ENCODE measurements around the gene SLIT3. TPM values are rescaled to one million over a fixed set of nuclear protein-coding genes. Genes with fewer than 3 reads are reported as not detected.

The SLIT3 gene
- total RNA-seq, 4 donors from 2014 or later = 0.72 to 37.4 (median 5.3) TPM

DNA sequence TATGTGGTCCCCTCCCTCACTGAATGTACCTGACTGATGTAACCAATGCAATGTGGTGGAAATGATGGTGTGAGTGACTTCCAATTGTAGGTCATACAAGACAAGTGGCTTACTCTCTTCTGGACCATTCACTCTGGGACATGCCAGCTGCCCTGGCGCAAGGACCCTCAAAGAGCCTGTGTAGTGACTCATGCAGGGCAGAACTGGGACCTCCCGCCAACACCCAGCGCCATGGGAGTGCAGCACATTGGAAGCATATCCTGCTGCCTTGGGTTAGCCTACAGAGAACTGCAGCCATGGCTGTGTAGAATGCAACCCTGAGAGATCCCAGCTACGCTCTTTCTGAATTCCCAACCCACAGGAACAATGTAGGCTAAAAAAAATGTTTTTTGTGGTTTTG lies 631.8 kb downstream of the SLIT3 start:
- intact Hi-C loops (cut with DNase I) = no loop called here
- Histone ChIP-seq H3K27ac (no peak overlapping the region), H3K4me1 (no peaks in the 10 kb centered on the region), H3K36me3 (peaks cover 0 to 34% (median 0%) of the 10 kb centered on the region in 3 donors), H3K4me3 (no peak overlapping the region), H3K27me3 (no peaks in the 10 kb centered on the region), H3K9me3 (no peaks in the 10 kb centered on the region)
- TF ChIP-seq, protein P1, sequence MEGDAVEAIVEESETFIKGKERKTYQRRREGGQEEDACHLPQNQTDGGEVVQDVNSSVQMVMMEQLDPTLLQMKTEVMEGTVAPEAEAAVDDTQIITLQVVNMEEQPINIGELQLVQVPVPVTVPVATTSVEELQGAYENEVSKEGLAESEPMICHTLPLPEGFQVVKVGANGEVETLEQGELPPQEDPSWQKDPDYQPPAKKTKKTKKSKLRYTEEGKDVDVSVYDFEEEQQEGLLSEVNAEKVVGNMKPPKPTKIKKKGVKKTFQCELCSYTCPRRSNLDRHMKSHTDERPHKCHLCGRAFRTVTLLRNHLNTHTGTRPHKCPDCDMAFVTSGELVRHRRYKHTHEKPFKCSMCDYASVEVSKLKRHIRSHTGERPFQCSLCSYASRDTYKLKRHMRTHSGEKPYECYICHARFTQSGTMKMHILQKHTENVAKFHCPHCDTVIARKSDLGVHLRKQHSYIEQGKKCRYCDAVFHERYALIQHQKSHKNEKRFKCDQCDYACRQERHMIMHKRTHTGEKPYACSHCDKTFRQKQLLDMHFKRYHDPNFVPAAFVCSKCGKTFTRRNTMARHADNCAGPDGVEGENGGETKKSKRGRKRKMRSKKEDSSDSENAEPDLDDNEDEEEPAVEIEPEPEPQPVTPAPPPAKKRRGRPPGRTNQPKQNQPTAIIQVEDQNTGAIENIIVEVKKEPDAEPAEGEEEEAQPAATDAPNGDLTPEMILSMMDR (IDR thresholded peaks at IDR 0.05) = no peak
- TF ChIP-seq POLR2A (IDR thresholded peaks at IDR 0.05) = no peak
- no peak for DNase-seq
- 87 to 88% methylated on average over 3 to 4 of the region's 4 CpGs for WGBS, 2 donors

DNA sequence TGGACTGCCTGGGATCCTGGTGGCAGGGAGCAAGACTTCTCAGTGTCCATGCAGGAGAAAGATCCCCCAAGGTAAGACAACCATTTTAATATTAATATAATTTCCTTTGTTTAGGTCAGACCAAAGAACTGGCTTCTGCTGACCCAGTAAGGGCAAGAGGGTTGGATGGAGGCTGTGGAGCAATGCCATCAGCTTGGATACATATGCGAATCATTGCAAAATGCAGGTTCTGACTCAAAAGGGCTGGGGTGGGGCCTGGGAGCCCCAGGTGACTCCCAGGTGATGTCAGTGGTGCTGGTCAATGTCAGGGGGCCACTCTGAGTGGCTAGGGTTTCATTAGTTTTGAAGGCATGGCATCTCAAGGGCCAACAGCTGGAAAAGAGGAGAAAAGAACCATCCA lies 632.9 kb downstream of the SLIT3 start:
- no peak overlapping the region for H3K4me3 ChIP-seq
- peaks cover 0 to 34% (median 0%) of the 10 kb centered on the region in 3 donors for H3K36me3 ChIP-seq
- no peaks in the 10 kb centered on the region for H3K27me3 ChIP-seq
- intact Hi-C loops (cut with DNase I) = no loop called here
- no peak for DNase-seq
- WGBS, 2 donors = 90 to 100% methylated on average over 1 of the region's 1 CpG
- H3K4me1 ChIP-seq = no peaks in the 10 kb centered on the region
- TF ChIP-seq POLR2A (IDR thresholded peaks at IDR 0.05) = no peak
- TF ChIP-seq, protein P1 (IDR thresholded peaks at IDR 0.05) = no peak
- H3K27ac ChIP-seq = no peak overlapping the region
- H3K9me3 ChIP-seq = no peaks in the 10 kb centered on the region

DNA sequence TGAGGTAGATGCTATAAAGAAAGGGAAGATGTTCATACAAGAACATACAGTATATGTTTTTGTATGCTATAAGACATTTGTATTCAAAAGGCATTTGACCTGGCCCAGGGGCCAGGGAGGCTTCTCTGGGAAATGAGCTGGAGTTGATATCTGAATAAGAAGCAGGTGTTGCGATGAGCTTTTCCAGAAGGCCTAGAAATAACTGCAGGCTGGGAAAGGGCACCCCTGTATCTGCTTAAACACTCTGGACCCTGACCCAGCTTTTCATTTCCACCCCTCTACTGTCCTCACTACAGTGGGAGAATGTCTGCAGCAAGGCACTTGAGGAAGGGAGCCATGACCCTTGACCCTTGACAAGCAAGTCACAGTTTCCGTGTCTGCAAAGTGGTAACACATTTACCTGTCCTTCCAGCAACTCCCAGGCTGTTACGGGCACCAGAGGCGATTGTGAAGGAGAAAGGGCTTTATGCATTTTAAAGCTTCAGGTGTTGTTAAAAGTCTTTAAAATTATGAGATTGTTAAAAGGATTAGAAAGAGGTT lies 633.6 kb downstream of the SLIT3 start:
- H3K4me1 ChIP-seq = no peaks in the 10 kb centered on the region
- no peaks in the 10 kb centered on the region for H3K9me3 ChIP-seq
- H3K27ac ChIP-seq = no peak overlapping the region
- DNase-seq = no peak
- H3K4me3 ChIP-seq = no peak overlapping the region
- 85 to 90% methylated on average over 3 to 4 of the region's 4 CpGs for whole genome bisulfite sequencing, 2 donors
- TF ChIP-seq POLR2A (IDR thresholded peaks at IDR 0.05) = no peak
- TF ChIP-seq, protein P1 (IDR thresholded peaks at IDR 0.05) = no peak
- no peaks in the 10 kb centered on the region for H3K27me3 ChIP-seq
- peaks cover 0 to 34% (median 0%) of the 10 kb centered on the region in 3 donors for H3K36me3 ChIP-seq
- intact Hi-C loops (cut with DNase I) = no loop called here

DNA sequence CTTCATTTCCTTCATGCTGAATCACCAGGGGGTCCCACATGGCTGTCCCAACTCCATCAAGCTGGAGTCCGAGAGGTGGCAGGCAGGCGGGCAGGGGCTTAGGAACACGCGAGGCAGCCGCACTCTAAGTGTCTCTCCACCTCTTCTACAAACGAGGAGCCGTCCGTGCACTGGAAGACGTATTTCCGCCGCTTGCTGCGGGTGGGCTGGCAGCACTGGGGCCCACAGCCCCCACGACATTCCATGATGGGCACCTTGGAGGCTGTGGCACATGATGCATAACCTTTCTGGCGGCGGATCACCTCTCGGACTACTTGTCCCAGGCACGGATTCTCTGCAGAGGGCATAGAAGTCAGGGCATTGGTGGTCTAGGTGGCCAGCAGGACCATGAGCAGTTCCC lies 634.6 kb downstream of the SLIT3 start:
- no peaks in the 10 kb centered on the region for H3K27me3 ChIP-seq
- H3K9me3 ChIP-seq = no peaks in the 10 kb centered on the region
- TF ChIP-seq POLR2A (IDR thresholded peaks at IDR 0.05) = no peak
- TF ChIP-seq, protein P1 (IDR thresholded peaks at IDR 0.05) = no peak
- H3K4me3 ChIP-seq = no peak overlapping the region
- H3K27ac ChIP-seq = no peak overlapping the region
- WGBS, 2 donors = 89 to 93% methylated on average over 12 to 15 of the region's 17 CpGs
- no peaks in the 10 kb centered on the region for H3K4me1 ChIP-seq
- peaks cover 0 to 34% (median 0%) of the 10 kb centered on the region in 3 donors for H3K36me3 ChIP-seq
- no peak for DNase-seq
- intact Hi-C loops (cut with DNase I) = no loop called here

DNA sequence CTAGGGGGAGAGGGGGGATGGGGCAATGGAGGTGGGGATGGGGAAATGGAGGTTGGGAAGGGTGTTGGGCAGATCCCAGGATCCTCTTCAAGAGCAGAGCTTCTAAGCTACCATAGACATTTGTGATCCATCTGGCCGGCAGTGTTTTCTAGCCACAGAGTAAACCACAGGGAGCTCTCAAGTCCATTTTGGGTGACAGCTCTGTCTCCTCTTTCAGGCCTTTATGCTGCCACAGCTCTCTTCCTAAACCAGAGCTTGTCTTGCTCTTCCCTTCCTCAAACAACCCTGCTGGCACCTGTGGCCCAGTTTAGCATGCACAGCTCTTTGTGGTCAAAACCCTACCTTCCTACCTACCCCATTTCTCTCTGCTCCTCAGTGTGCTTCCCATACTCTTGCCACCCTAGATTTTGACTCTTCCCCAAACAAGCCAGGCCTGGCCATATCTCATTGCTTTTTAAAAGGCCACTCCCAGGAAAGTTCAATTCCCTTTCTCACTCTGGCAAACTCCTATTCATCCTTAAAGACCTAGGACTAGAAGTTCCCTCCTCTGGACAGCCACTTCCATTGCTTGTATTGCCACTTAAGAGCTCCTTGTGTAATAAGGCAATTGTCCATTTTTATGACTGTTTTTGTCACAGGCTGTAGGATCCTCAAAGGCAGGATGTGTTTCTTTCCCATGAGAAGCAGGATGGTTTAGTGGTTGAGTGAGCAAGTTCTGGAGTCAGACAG lies 637.5 kb downstream of the SLIT3 start:
- Histone ChIP-seq H3K27ac (no peak overlapping the region), H3K27me3 (no peaks in the 10 kb centered on the region), H3K4me1 (peaks cover 0 to 7% (median 3%) of the 10 kb centered on the region in 3 donors), H3K4me3 (no peak overlapping the region), H3K36me3 (peaks cover 0 to 22% (median 0%) of the 10 kb centered on the region in 3 donors), H3K9me3 (no peaks in the 10 kb centered on the region)
- WGBS, 2 donors = 60% methylated on average over 1 of the region's 1 CpG; no CpG with 5 or more reads in 1 of the 2 donors
- TF ChIP-seq POLR2A (IDR thresholded peaks at IDR 0.05) = no peak
- TF ChIP-seq, protein P1 (IDR thresholded peaks at IDR 0.05) = no peak
- DNase-seq = no peak
- intact Hi-C loops (cut with DNase I) = no loop called here
